H1 (cell line): Measurements from ENCODE around the gene ZBTB11. TPM values are rescaled to one million over a fixed set of nuclear protein-coding genes. Genes with fewer than 3 reads are reported as not detected.

ENCODE experiments used
- CTCF ChIA-PET: fragments of 300-600 bp; sonication (Branson Sonifier 250); formaldehyde crosslinking; loops from one replicate; lab custom pipeline; 2021; ENCODE audit not compliant: partially characterized antibody; lab: Charles Lee
- POLR2A ChIA-PET: fragments of 300-600 bp; sonication (Branson Sonifier 250); formaldehyde crosslinking; loops from one replicate; lab custom pipeline; 2021; ENCODE audit warnings: inconsistent platforms; ENCODE audit not compliant: partially characterized antibody; lab: Charles Lee
- DNase-seq, 2 experiments: peaks; one replicate each; pipeline versions ENCODE4 v3.0.0 to v3.0.0-alpha.2; 2010 to 2022; ENCODE audit warnings: low spot score in 2 of 2, low read depth in 1 of 2, mixed read lengths in 1 of 2
- FAIRE-seq: peaks from 2 replicates; lab custom pipeline; 2011; peaks lifted over from hg19 to GRCh38; lab: Jason Lieb, UNC
- H2AFZ ChIP-seq: 2 replicates; pipeline ENCODE4 v1.8.1; 2012; ENCODE audit warnings: low read length, inconsistent platforms
- H2AK5ac ChIP-seq: 2 replicates; pipeline ENCODE4 v1.6.1; 2013; ENCODE audit warnings: low read depth, low read length
- H2BK120ac ChIP-seq: replicated peaks from 2 replicates; pipeline ENCODE3; 2013; ENCODE audit warnings: low read depth, low read length, inconsistent platforms
- H2BK12ac ChIP-seq: 2 replicates; pipeline ENCODE4 v1.6.1; 2013; ENCODE audit warnings: low read depth, low read length
- H2BK15ac ChIP-seq: 2 replicates; pipeline ENCODE4 v1.6.1; 2013; ENCODE audit warnings: low read length
- H2BK20ac ChIP-seq: 2 replicates; pipeline ENCODE4 v1.6.1; 2013; ENCODE audit warnings: low read length
- H2BK5ac ChIP-seq: 2 replicates; pipeline ENCODE4 v1.6.1; 2013; ENCODE audit warnings: low read depth, low read length
- H3K14ac ChIP-seq: 2 replicates; pipeline ENCODE4 v1.6.1; 2013; ENCODE audit warnings: inconsistent platforms; ENCODE audit not compliant: insufficient read length
- H3K18ac ChIP-seq: 2 replicates; pipeline ENCODE4 v1.6.1; 2013; ENCODE audit warnings: low read length; ENCODE audit errors: extremely low read depth
- H3K23ac ChIP-seq: 2 replicates; pipeline ENCODE4 v1.6.1; 2013; ENCODE audit warnings: inconsistent platforms; ENCODE audit not compliant: insufficient read length
- H3K23me2 ChIP-seq: 2 replicates; pipeline ENCODE4 v1.6.1; 2013; ENCODE audit warnings: low read depth, low read length
- H3K27ac ChIP-seq: 2 replicates; pipeline ENCODE4 v1.6.1; 2011; ENCODE audit warnings: low read depth, low read length, inconsistent platforms
- H3K27me3 ChIP-seq, 4 experiments: replicated peaks in 1 of 4; 1 replicate in 1 of 4; 2 replicates in 3 of 4; pipeline versions ENCODE4 v1.6.1 to v1.8.1; 2011 to 2013; ENCODE audit warnings: low read length in 3 of 4, mild to moderate bottlenecking in 3 of 4, inconsistent platforms in 2 of 4, mixed read lengths in 2 of 4, moderate library complexity in 1 of 4; ENCODE audit not compliant: control insufficient read depth in 3 of 4, insufficient read depth in 3 of 4; ENCODE audit errors: extremely low read depth in 1 of 4
- H3K36me3 ChIP-seq, 4 experiments: 2 replicates each; pipeline versions ENCODE4 v1.6.1 to v1.8.1; 2011 to 2013; ENCODE audit warnings: mild to moderate bottlenecking in 4 of 4, low read length in 3 of 4, moderate library complexity in 2 of 4, control low read depth in 1 of 4, inconsistent platforms in 1 of 4; ENCODE audit not compliant: insufficient read depth in 4 of 4, control insufficient read depth in 2 of 4
- H3K4ac ChIP-seq: replicated peaks from 2 replicates; pipeline ENCODE3; 2013; ENCODE audit warnings: low read length, low read depth, mixed read lengths, inconsistent platforms; ENCODE audit not compliant: insufficient read length
- H3K4me1 ChIP-seq, 4 experiments: replicated peaks in 1 of 4; 1 replicate in 1 of 4; 2 replicates in 3 of 4; pipeline versions ENCODE4 v1.6.1 to v1.8.1; 2011 to 2013; ENCODE audit warnings: low read length in 3 of 4, inconsistent platforms in 2 of 4, mixed read lengths in 1 of 4; ENCODE audit not compliant: insufficient read depth in 4 of 4, control insufficient read depth in 3 of 4
- H3K4me2 ChIP-seq, 2 experiments: 2 replicates each; pipeline versions ENCODE4 v1.6.1 to v1.8.1; 2011 to 2013; ENCODE audit warnings: low read depth in 2 of 2, low read length in 2 of 2, control low read depth in 1 of 2, inconsistent platforms in 1 of 2, mild to moderate bottlenecking in 1 of 2; ENCODE audit not compliant: insufficient read depth in 1 of 2
- H3K4me3 ChIP-seq, 4 experiments: fragments of 200-600, 300-600 bp in 1 of 4; sonication (generic), shearing (Covaris generic), sonication (Bioruptor Twin) in 1 of 4; 2 replicates each; pipeline versions ENCODE4 v1.5.1 to v1.8.1; 2011 to 2016; ENCODE audit warnings: low read length in 4 of 4, low read depth in 3 of 4, control low read depth in 2 of 4, inconsistent platforms in 2 of 4, mild to moderate bottlenecking in 2 of 4, mixed read lengths in 1 of 4, moderate library complexity in 1 of 4; ENCODE audit not compliant: insufficient read depth in 2 of 4; ENCODE audit errors: extremely low read depth in 1 of 4
- H3K56ac ChIP-seq: replicated peaks from 2 replicates; pipeline ENCODE3; 2013; ENCODE audit warnings: low read depth, mild to moderate bottlenecking, mixed read lengths, low read length, inconsistent platforms; ENCODE audit not compliant: insufficient read length
- H3K79me1 ChIP-seq: 2 replicates; pipeline ENCODE4 v1.6.1; 2013; ENCODE audit warnings: low read depth, low read length, control low read depth
- H3K79me2 ChIP-seq, 2 experiments: 2 replicates each; pipeline versions ENCODE4 v1.6.1 to v1.8.1; 2012 to 2013; ENCODE audit warnings: low read length in 2 of 2, mild to moderate bottlenecking in 2 of 2, inconsistent platforms in 1 of 2; ENCODE audit not compliant: insufficient read depth in 2 of 2, control insufficient read depth in 1 of 2
- H3K9ac ChIP-seq, 4 experiments: replicated peaks in 1 of 4; 1 replicate in 1 of 4; 2 replicates in 3 of 4; pipeline versions ENCODE4 v1.6.1 to v1.8.1; 2011 to 2013; ENCODE audit warnings: low read depth in 3 of 4, low read length in 3 of 4, control low read depth in 2 of 4, mild to moderate bottlenecking in 2 of 4, moderate library complexity in 2 of 4, inconsistent platforms in 1 of 4; ENCODE audit errors: extremely low read depth in 1 of 4
- H3K9me3 ChIP-seq, 2 experiments: 2 replicates each; pipeline versions ENCODE4 v1.6.1 to v1.8.1; 2012 to 2013; ENCODE audit warnings: mild to moderate bottlenecking in 2 of 2, moderate library complexity in 2 of 2, control low read depth in 1 of 2, inconsistent platforms in 1 of 2, low read depth in 1 of 2, low read length in 1 of 2, mixed read lengths in 1 of 2; ENCODE audit not compliant: insufficient read depth in 2 of 2
- H4K20me1 ChIP-seq, 2 experiments: replicated peaks in 1 of 2; 2 replicates each; pipeline versions ENCODE3 to v1.8.1; 2011 to 2013; ENCODE audit warnings: inconsistent platforms in 2 of 2, low read length in 2 of 2, mild to moderate bottlenecking in 1 of 2; ENCODE audit not compliant: insufficient read depth in 2 of 2, control insufficient read depth in 1 of 2
- H4K5ac ChIP-seq: 2 replicates; pipeline ENCODE4 v1.6.1; 2013; ENCODE audit warnings: low read length, low read depth, mixed read lengths, inconsistent platforms; ENCODE audit not compliant: insufficient read length
- H4K8ac ChIP-seq: 2 replicates; pipeline ENCODE4 v1.8.0; 2013; ENCODE audit warnings: mild to moderate bottlenecking, moderate library complexity, low read length, inconsistent platforms; ENCODE audit not compliant: insufficient read depth; ENCODE audit errors: extremely low read depth
- H4K91ac ChIP-seq: replicated peaks from 2 replicates; pipeline ENCODE3; 2013; ENCODE audit warnings: low read length, mixed read lengths, inconsistent platforms; ENCODE audit not compliant: insufficient read length
- BACH1 ChIP-seq: IDR thresholded peaks from 2 replicates; pipeline ENCODE4 v1.6.1; 2012; ENCODE audit warnings: low read length, improper control_type of control experiment
- CHD2 ChIP-seq: IDR thresholded peaks from 2 replicates; pipeline ENCODE4 v1.6.1; 2012; ENCODE audit warnings: low read length, improper control_type of control experiment
- POLR2A ChIP-seq, 2 experiments: IDR thresholded peaks; 1 replicate in 1 of 2; 2 replicates in 1 of 2; pipeline ENCODE4 v1.6.1; 2011; ENCODE audit warnings: low read depth in 2 of 2, low read length in 2 of 2, mild to moderate bottlenecking in 2 of 2; ENCODE audit errors: control extremely low read depth in 1 of 2
- POLR2AphosphoS5 ChIP-seq: IDR thresholded peaks from 2 replicates; pipeline ENCODE4 v1.6.1; 2011; ENCODE audit warnings: low read depth, low read length
- POU5F1 ChIP-seq: IDR thresholded peaks from 2 replicates; pipeline ENCODE4 v1.6.1; 2011; ENCODE audit warnings: low read depth, mild to moderate bottlenecking, low read length, moderate library complexity
- WGBS, 2 experiments: shearing (Covaris generic) in 1 of 2; methylation state at CpG; one replicate each; pipeline versions ENCODE4 v1.1.6 to v1.1.7; 2013 to 2015; ENCODE audit warnings: low lambda C conversion rate in 2 of 2, mixed read lengths in 2 of 2, inconsistent platforms in 1 of 2, low coverage in 1 of 2, missing lambda C conversion rate in 1 of 2; ENCODE audit not compliant: insufficient replicate concordance in 2 of 2, insufficient coverage in 1 of 2, insufficient read length in 1 of 2; ENCODE audit errors: extremely low coverage in 1 of 2, missing lambda C conversion rate in 1 of 2; 5-methylcytosine and 5-hydroxymethylcytosine counted together
- polyA plus RNA-seq, 7 experiments: library from polyadenylated mRNA; depleted of rRNA in 3 of 7; stranded (reverse) in 5 of 7; unstranded in 2 of 7; fragments of >200 nt in 5 of 7; fragments of 200-250 nt in 2 of 7; gene quantifications; 1 replicate in 5 of 7; 2 replicates in 1 of 7; 4 replicates in 1 of 7; pipeline versions ENCODE4 v1.2.1 to v1.2.3, GENCODE V29; 2011 to 2013; ENCODE audit warnings: missing spikeins in 2 of 7, mixed read lengths in 2 of 7
- total RNA-seq: library from RNA; stranded (reverse); fragmentation: NEBNext Ultra II Directional; extraction: Animal tissue kit (Norgen Biotek cat#: 25700); gene quantifications from 2 replicates; pipeline ENCODE4 v1.2.1, GENCODE V29; 2021

The ZBTB11 gene
- total and polyA plus RNA-seq, 2 of the 8 experiments (the other 6 are each of a cell fraction or from before 2014, with no cell fraction given): 3.0 to 14.0 TPM

- Histone ChIP-seq H2AK5ac (no peak overlapping the region), H2BK15ac (no peak overlapping the region), H3K4me1 (no peaks in the 10 kb centered on the region; a peak in 2 of 7 replicates), H2AFZ (no peak overlapping the region), H4K20me1 (peaks cover 3 to 12% of the 10 kb centered on the region in 2 experiments), H2BK120ac (no peak overlapping the region), H3K4me2 (no peak overlapping the region), H2BK5ac (no peak overlapping the region), H3K23me2 (peaks cover 2% of the 10 kb centered on the region; the same call in 1 of the 2 replicates), H4K8ac (no peak overlapping the region), H3K18ac (no peak overlapping the region), H3K4ac (no peak overlapping the region), H3K27ac (no peak overlapping the region), H2BK12ac (no peak overlapping the region), H3K56ac (no peak overlapping the region), H3K79me2 (peaks cover 0 to 51% of the 10 kb centered on the region in 2 experiments; a peak in 3 of 4 replicates), H2BK20ac (no peak overlapping the region), H3K23ac (no peak overlapping the region), H3K4me3 (no peak overlapping the region), H3K9ac (no peak overlapping the region), H3K36me3 (peaks cover 3 to 24% (median 8%) of the 10 kb centered on the region in 4 experiments; a peak in 6 of 8 replicates), H3K79me1 (peaks cover 3% of the 10 kb centered on the region), H3K14ac (no peak overlapping the region), H4K5ac (no peak overlapping the region), H3K27me3 (no peaks in the 10 kb centered on the region), H4K91ac (no peak overlapping the region), H3K9me3 (no peaks in the 10 kb centered on the region)
- no peak for TF ChIP-seq POLR2AphosphoS5
- TF ChIP-seq POLR2A (IDR thresholded peaks at IDR 0.05; ENCODE audit: control extremely low read depth in 1 of 2, low read depth in 2 of 2, low read length in 2 of 2): no peak
- TF ChIP-seq POU5F1: no peak
- no peak for TF ChIP-seq BACH1
- TF ChIP-seq CHD2: no peak
- no peak for DNase-seq
- no peak for FAIRE-seq
- WGBS, 2 experiments: 91% methylated on average over 13 of the region's 13 CpGs; no CpG with 5 or more reads in 1 of the 2 experiments
- POLR2A ChIA-PET: interaction anchor here (0.6 to 18.4 kb wide), 6 partner anchors 8 to 485 kb away, joined by 3 to 308 read pairs (median 4); partner anchors contain the start of genes PCNP and RPL24
- CTCF ChIA-PET: interaction anchor here (1.2 to 1.8 kb wide), 3 partner anchors 9 to 100 kb away, joined by 3 to 5 read pairs (median 5); partner anchors contain the start of gene PCNP
These were observed 3.0 kb downstream of the ZBTB11 start for GRCh38 chr3:101673953-101674352.
